B cell (primary cell): Measurements from ENCODE around the gene CDC42EP2.

ENCODE experiments used
- EZH2 ChIP-seq: IDR thresholded peaks from 2 replicates; pipeline ENCODE4 v1.6.1; 2012; ENCODE audit warnings: borderline replicate concordance, low read depth, mild to moderate bottlenecking, moderate library complexity, low read length; ENCODE audit not compliant: insufficient read depth, poor library complexity, severe bottlenecking
- TF ChIP-seq, protein P1 (sequence below): fragments of 200-600 bp; IDR thresholded peaks from one replicate; pipeline ENCODE4 v1.8.0; 2022; ENCODE audit warnings: antibody characterized with exemption, mild to moderate bottlenecking

DNA sequence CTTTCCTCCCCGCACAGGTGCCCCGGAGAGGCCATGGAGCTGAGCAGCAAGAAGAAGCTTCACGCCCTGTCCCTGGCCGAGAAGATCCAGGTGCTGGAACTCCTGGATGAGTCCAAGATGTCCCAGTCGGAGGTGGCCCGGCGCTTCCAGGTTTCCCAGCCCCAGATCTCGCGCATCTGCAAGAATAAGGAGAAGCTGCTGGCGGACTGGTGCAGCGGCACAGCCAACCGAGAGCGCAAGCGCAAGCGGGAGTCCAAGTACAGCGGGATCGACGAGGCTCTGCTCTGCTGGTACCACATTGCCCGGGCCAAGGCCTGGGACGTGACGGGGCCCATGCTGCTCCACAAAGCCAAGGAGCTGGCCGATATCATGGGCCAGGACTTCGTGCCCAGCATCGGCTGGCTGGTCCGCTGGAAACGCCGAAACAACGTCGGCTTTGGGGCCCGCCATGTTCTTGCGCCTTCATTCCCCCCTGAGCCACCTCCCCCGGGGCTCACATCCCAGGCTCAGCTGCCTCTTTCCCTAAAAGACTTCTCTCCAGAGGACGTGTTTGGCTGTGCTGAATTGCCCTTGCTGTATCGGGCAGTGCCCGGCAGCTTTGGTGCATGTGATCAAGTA, 41.2 kb downstream of the CDC42EP2 start:
- TF ChIP-seq, protein P1, sequence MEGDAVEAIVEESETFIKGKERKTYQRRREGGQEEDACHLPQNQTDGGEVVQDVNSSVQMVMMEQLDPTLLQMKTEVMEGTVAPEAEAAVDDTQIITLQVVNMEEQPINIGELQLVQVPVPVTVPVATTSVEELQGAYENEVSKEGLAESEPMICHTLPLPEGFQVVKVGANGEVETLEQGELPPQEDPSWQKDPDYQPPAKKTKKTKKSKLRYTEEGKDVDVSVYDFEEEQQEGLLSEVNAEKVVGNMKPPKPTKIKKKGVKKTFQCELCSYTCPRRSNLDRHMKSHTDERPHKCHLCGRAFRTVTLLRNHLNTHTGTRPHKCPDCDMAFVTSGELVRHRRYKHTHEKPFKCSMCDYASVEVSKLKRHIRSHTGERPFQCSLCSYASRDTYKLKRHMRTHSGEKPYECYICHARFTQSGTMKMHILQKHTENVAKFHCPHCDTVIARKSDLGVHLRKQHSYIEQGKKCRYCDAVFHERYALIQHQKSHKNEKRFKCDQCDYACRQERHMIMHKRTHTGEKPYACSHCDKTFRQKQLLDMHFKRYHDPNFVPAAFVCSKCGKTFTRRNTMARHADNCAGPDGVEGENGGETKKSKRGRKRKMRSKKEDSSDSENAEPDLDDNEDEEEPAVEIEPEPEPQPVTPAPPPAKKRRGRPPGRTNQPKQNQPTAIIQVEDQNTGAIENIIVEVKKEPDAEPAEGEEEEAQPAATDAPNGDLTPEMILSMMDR, result no peak
- no peak for TF ChIP-seq EZH2
